Fibroblast of the aortic adventitia (primary cell): Measurements from ENCODE around the gene SCN1B. TPM values are rescaled to one million over a fixed set of nuclear protein-coding genes. Genes with fewer than 3 reads are reported as not detected.

Experiments used
- DNase-seq: peaks from one replicate; pipeline ENCODE4 v3.0.0-alpha.2; 2010; ENCODE audit warnings: low read depth
- H3K4me3 ChIP-seq: 2 replicates; pipeline ENCODE4 v1.5.1; 2011; ENCODE audit warnings: low read depth, mild to moderate bottlenecking, control low read depth, low read length, moderate library complexity
- total RNA-seq: library from RNA; depleted of rRNA; stranded (reverse); fragments of >200 nt; gene quantifications from 2 replicates; pipeline ENCODE4 v1.2.3, GENCODE V29; 2012; ENCODE audit warnings: low replicate concordance
- TF ChIP-seq, protein P1 (sequence below): IDR thresholded peaks from 2 replicates; pipeline ENCODE4 v1.5.1; 2011; ENCODE audit warnings: mild to moderate bottlenecking, low read length, control low read depth, inconsistent platforms; ENCODE audit not compliant: insufficient read depth

SCN1B gene
- total RNA-seq, 1 donor: 7.0 TPM

DNA sequence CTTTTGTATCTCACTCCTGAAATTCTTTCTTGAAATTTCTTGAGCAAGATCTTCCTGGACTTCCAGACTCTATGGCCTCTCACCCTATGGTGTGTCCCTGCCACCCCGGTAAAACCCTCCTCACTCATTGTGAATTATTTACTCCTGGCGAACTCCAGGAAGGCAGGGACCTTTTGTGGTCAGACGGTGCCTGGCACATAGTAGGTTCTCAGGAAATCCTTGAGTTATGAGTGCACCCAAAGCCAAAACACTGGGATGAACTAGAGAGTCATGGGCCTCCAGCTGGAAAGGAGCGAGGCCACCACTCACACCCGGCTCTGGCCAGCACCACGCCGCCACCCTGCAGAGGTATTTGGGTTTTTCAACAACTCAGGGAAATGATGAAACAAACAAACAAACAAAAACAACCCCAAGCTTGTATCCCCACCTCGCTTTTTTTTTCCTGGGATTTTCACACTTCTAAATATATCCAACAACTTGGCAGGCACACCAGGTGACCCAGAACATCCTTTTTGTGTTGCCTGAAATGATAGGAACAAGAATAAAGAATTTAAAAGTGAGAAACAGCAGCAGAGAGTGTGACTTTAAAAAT lies 22.4 kb downstream of the SCN1B start:
- H3K4me3 ChIP-seq: no peak overlapping the region
- TF ChIP-seq, protein P1, sequence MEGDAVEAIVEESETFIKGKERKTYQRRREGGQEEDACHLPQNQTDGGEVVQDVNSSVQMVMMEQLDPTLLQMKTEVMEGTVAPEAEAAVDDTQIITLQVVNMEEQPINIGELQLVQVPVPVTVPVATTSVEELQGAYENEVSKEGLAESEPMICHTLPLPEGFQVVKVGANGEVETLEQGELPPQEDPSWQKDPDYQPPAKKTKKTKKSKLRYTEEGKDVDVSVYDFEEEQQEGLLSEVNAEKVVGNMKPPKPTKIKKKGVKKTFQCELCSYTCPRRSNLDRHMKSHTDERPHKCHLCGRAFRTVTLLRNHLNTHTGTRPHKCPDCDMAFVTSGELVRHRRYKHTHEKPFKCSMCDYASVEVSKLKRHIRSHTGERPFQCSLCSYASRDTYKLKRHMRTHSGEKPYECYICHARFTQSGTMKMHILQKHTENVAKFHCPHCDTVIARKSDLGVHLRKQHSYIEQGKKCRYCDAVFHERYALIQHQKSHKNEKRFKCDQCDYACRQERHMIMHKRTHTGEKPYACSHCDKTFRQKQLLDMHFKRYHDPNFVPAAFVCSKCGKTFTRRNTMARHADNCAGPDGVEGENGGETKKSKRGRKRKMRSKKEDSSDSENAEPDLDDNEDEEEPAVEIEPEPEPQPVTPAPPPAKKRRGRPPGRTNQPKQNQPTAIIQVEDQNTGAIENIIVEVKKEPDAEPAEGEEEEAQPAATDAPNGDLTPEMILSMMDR: no peak
- DNase-seq: no peak

DNA sequence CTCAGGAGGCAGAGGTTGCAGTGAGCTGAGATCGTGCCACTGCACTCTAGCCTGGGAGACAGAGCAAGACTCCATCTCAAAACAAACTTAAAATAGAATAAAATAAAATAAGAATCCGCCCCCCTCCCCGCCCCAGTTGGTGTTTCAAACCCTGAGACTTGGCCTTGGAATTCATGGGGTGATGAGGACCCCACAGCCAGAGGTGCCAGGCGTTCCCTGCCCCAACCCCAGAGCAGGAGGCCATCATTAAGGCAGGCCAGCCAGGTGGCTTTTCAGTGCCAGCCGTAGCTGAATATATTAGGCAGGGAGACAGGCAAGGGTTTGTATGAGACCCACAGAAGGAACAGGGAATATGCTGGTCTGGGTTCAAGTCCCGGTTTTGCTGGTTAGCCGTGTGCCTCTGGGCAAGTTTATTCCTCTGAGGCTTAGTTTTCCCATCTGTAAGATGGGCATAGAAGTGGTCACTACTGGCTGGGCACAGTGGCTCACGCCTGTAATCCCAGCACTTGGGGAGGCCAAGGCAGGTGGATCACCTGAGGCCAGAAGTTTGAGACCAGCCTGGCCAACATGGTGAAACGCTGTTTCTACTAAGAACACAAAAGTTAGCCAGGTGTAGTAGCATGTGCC lies 23.5 kb downstream of the SCN1B start:
- no peak overlapping the region for H3K4me3 ChIP-seq
- DNase-seq: no peak
- TF ChIP-seq, protein P1: no peak

DNA sequence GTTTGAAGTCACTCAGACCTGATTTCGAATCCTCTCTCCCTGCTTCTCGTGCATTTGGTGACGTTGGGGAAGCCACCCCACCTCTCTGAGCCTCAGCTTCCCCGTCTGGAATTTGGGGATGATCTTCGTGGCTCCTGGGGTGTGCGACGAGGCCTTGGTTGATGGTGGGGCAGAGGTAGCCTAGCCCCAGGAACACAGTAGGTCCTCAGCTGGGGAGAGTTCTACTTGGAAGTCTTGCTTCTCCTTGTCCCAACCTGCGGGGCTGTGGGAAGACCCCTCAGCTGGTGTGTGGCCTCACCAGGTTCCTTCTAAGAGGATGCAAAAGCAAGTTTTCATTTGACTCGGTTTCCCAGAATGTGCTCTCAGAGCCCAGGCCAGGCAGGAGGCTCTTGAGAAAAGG lies 24.4 kb downstream of the SCN1B start:
- TF ChIP-seq, protein P1: no peak
- H3K4me3 ChIP-seq: no peak overlapping the region
- DNase-seq: no peak

DNA sequence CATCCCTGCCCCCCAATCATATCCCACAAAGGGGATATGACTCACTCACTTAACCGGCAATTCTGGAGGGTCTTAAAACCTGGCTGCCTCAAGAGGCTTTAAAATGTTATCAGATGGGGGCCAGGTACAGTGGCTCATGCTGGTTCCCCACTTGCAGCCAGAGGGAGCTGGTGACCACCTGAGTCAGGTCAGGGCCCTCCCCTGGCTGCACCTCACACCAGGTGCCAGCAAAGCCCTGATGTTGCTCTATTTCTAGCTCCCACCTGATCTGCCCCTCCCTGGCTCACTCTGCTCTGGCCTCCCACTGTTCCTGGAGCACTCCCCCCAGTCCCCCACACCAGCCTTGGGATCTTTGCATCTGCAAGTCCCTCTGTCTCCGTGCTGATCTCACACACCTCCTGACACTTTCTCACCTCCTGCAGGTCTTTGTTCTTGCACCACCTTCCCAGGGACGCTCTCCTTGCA lies 25.5 kb downstream of the SCN1B start:
- DNase-seq: no peak
- no peak overlapping the region for H3K4me3 ChIP-seq
- TF ChIP-seq, protein P1: no peak

DNA sequence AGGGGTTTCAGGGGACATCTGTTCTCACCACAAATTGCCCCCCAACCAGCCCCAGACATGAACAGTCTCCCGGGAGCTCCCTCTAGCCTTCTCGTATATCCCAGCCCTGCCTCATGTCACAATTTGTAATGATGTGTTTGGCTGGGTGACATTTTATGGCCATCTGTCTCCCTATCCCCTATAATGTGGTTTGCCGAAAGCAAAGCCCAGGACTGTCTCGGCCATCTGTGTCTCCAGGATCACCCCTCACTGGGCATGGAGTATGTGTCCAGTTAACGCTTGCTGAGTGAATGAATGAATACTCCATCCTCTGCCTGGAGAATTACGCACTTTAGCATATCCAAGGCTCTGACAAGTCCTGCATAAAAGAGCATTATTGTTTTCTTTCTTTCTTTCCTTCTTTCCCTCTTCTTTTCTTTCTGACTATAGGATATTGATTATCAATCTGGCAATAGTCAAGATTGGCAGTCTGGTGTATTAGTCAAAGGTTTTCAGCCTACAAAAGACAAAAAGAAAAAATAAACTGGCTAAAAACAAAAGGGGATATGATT lies 26.3 kb downstream of the SCN1B start:
- H3K4me3 ChIP-seq: no peak overlapping the region
- TF ChIP-seq, protein P1: no peak
- DNase-seq: no peak

DNA sequence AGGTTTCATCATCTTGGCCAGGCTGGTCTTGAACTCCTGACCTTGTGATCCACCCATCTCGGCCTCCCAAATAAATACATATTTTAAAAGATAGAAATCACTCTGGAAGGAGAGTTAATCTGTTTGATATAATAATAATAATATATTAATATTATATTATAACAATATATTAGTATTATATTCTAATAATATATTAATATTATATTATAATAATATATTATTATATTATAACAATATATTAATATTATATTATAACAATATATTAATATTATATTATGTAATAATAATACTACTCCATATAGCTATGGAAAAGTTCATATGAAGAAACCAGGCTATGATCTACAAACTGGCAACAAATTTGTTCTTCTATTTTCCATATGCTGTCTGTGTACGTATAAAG lies 28.1 kb downstream of the SCN1B start:
- no peak overlapping the region for H3K4me3 ChIP-seq
- no peak for DNase-seq
- TF ChIP-seq, protein P1: no peak
